NCI-H524 (cell line): ENCODE results near the gene SMARCC1.
"Not testable (repeated sequence)": the region's sequence is repeated elsewhere in the genome, so short reads cannot be mapped to it uniquely, and the experiment has no call there.

Experiments used
- DNase-seq, 2 experiments: peaks; one replicate each; lab custom pipeline; 2025; lab: John Stamatoyannopoulos, UW

Gene SMARCC1

DNA sequence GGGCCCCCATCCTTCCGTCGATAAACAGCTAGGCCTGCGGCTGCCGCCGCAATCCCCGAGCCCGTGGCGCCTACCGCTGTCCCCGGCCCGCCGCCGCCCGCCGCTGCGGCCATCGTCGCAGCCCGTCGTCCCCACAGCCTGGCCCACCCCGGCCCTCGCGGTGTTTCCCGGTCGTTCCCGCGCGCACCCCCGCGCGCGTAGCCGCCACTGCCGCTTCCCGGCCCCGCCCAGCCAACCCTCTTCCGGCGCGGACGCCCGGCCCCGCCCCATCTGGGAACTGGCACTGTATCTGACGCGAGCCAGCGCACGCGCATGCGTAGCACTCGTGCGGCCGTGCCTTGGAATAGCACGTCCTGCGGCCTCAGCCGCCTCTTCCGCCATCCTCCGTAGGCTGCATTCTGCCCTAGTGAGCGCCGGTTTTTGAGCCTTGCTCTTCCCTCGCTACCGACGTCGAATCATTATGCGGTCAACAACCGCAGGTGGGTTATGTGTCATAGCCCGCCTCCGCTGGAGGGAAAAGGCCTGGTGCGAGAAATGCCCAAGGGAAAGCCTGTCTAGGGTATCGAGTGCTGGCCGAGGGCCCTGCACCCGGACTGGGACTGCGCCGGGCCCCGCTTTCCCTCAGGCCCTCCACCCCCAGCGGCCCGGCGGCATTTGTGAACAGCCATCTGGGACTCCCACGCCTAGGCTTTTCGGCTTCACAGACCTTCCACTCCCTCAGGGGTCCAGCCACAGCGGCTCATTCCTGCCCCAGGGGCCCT, at the start of gene SMARCC1:
SMARCC1 (minus strand) TSS at position 209 of the 761 bp plus-strand sequence; CDS start at position 113, 96 bp downstream.
- DNase-seq = peak; percentile 90 to 96

DNA sequence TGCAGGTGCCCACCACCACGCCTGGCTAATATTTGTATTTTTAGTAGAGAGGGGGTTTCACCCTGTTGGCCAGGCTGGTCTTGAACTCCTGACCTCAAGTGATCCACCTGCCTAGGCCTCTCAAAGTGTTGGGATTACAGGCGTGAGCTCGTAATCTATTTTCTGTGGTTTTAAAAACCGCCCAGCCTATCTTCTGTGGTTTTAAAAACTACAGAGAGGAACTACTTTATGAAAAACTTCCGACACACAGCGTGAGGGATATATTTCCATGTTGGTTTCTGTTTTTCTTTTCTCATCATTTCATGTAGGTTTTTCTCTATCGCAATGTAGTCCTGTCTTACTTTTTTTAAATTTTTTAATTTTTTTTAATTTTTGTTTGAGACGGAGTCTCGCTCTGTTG, 47.8 kb upstream of the SMARCC1 start:
- not testable (repeated sequence) for DNase-seq

DNA sequence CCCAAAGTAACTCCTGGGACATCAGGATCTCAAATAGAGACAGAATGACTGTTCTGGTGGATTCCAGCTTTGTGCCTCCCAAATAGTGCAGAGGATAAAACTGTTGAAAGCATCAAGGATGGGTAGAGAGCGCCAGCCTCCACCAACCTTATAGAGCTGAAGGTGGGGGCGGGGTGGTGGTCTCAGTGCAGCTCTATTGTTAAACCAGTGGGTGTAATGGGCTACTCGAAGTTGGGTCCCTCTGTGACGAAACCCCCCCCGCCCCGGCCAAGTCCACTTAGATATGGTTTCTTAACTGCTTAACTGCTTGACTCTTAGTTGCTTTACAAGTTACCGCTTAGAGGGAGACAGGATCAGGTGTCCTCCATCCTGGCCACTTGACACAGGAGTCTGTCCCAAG, 43.9 kb upstream of the SMARCC1 start:
- DNase-seq = no peak

DNA sequence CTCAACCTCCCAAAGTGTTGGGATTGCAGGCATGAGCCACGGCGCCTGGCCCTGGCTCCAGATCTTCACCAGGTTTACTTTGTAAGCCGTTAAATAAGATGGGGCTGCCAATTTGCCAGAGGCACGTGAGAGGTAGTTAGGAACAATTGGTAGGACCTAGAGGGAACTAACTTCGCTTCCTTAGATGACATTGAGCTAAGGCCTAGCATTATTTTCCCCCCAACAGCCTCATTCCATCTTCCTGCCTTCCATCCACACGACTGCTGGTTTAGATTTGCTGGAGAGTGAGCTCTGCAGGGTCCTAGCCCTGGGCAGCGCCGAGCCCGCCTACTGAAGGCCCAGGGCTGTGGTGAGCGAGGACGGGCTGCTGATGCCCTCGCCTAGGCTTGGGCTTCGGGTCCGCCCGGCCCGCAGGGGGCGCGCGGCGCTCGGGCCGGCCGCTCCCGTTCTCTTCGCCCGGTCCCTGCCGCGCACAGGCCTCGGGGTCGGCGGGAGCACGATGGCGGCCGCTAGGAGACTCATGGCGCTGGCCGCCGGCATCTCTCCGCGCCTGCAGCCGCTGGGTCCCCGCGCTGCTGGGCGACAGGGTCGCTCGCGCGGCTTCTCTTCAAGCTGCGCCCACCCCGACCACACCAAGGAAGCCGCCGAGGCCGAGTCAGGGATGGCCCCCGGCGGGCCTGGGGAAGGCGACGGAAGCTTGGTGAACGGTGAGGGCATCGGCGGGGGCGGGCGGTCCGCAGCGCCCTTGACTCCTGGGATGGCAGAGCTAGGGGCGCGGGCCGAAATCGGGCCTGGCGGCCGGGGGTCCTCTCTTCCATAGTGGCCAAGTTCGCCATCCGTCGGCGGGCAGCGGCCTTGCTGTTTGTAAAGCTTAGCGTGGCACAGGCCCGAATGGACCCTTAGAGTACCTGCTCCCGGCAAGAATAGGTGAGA, 43.1 kb upstream of the SMARCC1 start:
- peak; percentile 58 to 78 for DNase-seq

DNA sequence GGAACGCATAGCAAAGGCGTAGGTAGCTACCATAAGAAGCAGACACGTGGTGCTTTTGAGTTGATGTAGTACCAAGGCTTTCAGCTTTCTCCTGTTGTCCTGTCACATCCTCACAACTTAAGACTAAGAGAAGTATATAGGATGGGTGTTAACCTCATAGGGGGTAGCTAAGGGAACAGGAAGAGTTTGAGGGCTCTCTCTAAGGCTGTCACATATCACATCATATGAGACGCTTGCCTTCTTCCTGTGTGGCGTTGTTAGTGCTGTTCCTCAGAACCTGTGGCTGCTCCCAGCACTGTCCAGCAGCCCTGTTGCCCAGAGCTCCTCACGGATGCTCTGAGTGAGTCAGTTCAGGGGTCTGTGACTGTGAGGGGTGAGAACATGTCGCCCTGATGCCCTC, 35.9 kb upstream of the SMARCC1 start:
- no peak for DNase-seq

DNA sequence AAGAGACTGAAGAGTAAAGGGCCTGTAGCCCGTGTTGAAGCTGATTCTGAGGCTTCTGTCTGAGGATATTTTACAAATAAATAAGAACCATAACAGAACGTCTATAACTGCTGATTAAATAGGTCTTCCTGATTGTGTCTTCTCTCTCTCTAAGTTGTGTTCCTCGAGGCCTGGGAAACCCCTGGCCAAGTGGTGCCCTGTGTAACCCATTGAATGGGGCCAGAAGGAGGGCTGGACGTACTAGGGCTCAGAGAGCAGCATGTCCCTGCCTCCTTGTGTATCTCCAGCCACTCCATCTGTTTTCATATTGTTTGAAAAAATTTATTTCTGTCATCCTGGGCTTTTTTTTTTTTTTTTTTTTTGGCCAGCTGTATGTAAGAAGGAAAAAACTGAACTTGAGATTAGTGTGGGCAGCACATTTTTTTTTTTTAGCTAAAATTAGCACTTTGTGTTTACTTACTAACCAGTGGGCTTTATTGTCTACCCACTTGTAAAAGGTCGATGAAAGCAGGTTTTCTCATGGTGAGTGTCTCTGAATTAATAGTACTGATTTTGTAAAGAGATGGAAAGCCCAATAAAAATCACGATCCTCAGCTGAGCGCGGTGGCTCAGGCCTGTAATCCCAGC, 32.0 kb upstream of the SMARCC1 start:
- DNase-seq = no peak

DNA sequence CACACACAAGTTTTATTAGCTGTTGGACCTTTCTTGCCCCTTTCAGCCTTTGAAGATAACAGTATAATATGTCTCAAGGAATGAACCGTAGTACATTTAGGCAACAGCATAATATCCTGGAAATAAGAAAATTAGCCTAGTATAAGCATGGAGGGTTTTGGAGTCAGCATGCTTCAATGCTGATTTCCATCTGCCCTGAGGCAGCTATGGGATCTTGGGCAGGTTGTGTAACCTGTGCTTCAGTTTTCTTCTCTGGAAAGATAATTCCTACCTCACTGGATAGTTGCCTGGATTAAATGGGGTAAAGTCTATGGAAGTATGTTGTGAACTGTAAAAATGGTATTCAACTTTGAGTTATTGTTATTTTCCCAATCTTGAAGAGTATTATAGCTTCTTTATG, 22.9 kb upstream of the SMARCC1 start:
- DNase-seq = no peak

DNA sequence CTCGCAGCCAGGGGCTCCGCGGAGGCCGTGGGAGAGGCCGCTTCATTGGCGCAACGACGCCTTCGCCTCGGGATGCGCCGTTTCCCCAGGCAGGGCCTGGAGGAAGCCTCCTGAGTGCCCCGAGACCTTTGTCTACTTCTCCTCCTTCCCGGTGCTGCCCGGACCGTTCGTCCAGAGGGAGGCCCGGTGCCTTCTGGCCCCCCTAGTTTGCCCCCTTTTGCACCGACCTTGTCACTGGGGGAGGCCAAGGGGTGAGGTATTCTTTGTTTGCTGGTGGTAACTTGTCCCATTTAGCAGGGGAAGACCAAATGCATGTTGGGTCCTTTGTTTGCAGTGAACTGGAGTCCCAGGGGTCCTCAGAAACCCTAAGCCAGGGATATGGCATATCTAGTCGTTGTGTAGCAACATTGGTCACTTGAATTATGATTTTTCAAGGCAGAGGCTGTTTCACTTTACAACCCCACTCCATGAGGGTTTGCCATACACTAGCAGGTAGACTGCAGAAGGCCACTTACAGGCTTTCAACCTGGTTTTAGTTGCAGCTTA, 21.9 kb upstream of the SMARCC1 start:
- peak in 1 of 2 experiments; percentile 24 for DNase-seq

DNA sequence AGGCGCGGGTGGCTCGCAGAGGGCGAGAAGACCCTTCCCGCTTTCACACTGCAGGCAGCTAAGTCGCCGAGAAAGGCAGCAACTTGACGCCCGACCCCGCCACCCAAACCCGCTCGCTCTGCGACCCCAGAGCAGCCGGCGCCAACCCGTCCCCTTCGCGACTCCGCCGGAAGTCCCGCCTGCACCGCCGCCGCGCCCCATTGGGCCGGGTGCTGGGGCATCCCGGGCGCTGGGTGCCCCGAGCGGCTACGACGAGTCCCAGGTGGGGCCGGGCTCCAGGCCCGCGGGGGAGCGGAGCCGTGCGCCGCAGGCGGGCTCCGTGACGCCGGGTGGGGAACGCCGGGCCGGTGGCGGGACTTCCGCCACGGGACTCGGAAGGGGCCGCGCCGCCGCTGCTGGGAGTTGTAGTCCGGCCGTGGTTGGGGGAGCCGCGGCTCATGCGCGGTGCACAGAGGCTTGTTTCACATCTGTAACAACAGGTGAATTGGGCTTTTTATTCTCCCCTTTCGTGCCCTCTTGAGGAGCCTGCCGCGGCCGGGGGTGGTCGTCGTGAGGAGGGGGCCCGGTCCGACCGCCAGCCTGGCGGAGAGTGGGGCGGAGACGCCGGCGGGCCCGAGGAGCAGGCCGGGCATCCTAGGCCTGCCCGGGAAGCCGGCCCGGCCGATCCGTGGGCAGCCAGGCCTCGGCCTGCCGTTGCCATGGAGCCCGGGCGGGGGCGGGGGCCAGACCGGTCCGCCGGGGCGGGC, 21.2 kb upstream of the SMARCC1 start, which contains the start of gene DHX30:
DHX30 (plus strand) TSS at position 405 of the 746 bp plus-strand sequence. CDS start 7,546 bp downstream, outside the sequence.
- peak; percentile 53 to 68 for DNase-seq

DNA sequence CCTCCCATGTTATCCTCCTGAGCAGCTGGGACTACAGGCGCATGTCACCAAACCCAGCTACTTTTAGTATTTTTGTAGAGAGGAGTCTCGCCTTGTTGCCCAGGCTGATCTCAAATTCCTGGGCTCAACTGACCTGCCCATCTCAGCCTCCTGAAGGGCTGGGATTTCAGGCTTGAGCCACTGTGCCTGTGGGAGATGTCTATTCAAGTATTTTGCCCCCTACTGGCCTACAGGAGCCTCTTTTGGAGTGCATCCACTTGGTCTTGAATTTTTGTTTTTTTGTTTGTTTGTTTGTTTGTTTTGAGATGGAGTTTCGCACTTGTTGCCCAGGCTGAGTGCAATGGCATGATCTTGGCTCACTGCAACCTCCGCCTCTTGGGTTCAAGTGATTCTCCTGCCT, 18.0 kb upstream of the SMARCC1 start:
- DNase-seq = no peak

DNA sequence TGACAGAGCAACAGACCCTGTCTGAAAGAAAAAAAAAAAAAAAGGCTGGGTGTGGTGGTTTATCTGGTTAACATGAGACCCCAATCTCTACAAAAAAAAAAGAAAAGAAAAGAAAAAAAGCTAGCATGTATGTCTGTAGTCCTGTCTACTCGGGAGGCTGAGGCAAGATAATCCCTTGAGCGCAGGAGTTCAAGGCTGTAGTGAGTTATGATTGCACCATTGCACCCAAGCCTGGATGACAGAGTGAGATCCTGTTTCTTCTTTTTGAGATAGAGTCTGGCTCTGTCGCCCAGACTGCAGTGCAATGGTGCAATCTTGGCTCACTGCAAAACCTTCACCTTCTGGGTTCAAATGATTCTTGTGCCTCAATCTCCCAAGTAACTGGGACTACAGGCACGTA, 12.9 kb upstream of the SMARCC1 start:
- DNase-seq = no peak

DNA sequence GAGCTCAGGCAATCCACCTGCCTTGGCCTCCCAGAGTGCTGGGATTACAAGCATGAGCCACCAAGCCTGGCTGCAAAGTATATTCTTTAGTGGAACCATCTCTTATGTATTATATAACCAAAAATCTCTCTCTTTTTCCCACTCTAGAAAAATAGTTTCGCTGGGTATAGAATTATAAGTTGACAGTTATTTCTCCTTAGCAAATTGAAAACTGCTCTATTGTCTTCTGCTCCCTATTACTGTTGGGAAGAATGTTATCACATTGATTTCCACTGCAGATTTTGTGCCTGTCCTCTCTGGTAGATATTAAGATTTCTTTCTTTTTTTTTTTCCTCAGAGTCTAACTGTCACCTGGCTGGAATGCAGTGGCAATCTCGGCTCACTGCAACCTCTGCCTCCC, 11.0 kb upstream of the SMARCC1 start:
- DNase-seq = no peak

DNA sequence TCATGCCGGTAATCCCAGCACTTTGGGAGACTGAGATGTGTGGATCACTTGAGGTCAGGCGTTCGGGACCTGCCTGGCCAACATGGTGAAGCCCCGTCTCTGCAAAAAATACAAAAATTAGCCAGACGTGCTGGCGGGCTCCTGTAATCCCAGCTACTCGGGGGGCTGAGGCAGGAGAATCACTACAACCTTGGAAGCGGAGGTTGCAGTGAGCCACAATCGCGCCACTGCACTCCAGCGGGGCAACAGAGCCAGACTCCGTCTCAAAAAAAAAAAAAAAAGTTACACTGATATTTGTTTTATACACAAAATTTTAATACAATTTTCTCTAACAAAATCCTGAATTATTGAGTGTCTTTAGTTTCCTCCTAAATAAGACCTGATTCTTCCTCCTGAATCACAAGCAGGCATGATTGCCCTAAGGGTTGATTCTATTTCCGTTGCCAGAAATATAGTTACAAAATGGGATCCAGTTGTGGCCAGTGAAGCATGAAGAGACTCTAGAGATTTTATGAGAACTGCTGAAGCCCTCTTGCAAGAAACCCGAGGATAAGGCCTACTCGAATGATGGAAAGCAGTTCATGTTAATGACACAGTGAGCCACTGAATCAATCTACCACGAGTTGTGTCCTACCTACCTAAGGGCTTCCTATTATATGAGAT, 9.6 kb upstream of the SMARCC1 start:
- DNase-seq = no peak

DNA sequence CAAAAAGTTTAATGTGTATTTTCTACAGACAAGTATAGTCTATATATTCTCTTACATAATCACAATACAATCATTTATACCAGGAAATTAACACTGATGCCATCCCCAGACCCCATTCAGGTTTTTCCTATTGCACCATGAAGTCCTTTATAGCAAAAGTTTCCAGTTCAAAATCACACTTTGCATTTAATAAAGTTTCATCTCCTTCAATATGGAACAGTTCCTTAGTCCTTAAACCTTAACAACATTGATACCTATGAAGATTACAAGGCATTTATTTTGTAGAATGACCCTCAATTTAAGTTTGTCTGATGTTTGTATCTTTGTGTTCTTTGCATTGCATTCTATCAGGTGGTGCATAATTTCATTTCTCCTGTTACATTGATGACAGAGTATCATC, 2.0 kb upstream of the SMARCC1 start:
- DNase-seq = no peak

DNA sequence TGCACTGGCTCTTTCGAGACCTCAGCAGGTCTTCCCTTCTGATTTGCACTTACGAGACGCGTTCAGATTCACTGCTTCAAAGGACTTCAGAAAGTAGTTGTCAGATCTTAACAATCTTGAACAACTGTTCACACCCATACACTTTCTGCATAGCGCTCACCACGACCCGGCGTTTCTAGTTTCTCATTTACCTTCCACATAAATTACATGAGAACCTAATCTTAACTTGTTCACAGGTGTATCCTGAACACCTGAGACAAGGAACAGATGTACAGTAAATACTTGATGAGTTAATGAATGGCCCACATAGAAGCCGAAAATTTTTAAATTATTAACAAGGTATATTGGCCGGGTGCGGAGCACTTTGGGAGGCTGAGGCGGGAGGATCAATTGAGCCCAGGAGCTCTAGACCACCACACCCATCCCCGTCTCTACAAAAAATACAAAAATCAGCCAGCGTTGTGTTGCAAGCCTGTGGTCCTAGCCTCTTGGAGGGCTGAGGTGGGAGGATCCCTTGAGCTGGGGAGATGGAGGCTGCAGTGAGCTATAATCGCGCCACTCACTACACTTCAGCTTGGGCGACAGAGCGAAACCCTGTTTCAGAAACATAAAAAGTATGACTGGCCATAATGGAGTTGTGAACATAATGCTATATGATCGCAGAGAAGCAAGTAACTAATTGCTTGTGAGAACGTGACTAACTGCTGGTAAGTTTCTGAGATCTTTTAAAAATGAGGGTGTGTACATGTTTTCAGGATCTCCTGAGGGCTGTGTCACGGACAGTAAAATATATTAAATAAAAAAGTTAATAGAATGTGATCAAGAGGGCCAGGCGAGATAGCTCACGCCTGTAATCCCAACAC, 984 bp upstream of the SMARCC1 start:
- no peak for DNase-seq

DNA sequence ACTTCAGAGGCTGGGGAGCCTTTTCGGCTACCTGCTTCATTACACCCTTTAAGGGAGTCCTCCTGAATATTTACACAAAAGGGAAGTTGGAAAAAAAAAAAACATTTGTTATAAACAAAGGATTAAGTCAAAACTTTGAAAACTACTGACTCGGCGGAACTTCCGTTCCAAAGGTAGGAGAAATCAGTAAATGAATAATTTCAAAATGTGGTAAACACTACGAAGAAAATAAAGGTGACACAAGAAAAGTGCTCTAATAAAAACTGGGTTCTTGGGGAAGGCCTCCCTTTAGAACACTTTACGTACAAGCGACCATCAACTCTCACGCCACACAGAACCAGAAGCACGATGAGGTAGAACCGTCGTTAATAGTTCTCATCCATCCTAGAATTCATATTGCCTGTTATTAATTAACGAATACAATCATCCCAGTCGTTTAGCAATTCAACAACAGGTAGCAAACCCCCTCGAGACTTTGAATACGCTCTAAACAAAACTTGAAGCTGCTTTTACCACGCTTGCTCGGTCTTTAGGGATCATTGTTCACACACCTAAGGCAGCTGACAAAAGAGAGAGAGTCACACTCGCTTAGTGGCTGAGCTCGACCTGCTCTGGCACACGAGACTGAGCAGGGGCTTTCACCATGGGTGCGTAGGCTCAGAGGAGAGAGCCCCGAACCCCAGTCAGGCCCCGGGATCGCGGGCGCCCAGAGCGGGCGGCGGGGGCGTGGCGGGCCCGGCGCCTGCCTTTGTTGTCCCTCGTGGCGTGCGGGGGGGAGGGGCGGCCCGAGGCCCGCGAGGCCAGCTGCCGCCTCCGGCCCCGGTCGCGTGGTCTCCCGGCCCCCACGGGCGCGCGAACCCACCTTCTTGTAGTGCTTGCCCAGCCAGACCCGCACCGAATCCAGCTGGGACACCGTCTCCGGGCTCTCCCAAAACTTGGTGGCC, 680 bp downstream of the SMARCC1 start:
- peak; percentile 15 to 42 for DNase-seq

DNA sequence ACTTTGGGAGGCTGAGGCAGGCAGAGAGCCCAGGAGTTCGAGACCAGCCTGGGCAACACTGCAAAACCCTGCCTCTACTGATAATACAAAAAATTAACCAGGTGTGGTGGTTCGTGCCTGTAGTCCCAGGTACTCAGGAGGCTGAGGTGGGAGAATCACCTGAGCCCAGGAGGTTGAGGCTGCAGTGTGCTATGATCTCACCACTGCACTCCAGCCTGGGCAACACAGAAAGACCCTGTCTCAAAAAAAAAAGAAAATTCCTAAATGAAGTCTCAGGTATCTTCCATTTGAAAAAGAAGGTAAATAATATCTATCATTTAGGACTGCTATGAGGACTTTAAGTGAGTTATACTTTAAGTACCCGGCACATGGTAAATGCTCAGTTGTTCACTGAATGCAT, 2.9 kb downstream of the SMARCC1 start:
- no peak for DNase-seq

DNA sequence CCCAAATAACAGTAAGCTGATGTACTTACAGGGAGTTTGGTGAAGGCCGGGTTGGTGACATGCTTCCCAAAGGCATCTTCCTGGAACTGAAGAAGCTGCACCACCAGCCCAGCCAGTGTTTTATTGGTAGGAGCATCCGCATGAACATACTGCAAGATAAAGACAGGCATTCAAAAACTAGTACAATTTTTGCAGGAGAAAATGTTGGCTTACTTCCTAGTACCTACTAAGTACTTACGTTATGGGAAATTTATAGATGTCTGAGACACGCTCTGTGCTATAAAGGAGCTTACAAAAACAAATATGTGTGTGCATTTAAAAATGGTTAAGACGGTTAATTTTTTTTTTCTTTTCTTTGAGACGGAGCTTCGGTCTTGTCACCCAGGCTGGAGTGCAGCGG, 8.9 kb downstream of the SMARCC1 start:
- DNase-seq = no peak

DNA sequence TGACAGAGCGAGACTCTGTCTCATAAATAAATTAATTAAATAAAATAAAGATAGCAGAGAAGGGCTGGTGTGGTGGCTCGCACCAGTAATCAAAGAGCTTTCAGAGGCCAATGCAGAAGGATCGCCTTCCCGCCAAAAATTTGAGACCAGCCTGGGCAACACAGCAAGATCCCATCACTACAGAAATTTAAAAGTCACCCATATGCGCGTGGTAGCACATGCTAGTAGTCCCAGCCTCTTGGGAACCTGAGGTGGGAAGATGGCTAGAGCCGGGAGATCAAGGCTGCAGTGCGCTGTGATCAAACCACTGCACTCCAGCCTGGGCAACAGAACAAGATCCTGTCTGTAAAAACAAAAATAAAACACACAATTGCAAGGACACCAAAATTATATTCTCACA, 9.6 kb downstream of the SMARCC1 start:
- DNase-seq = no peak
